Muscle of leg (tissue), 11 donors: ENCODE measurements around the gene PAN2. TPM values are rescaled to one million over a fixed set of nuclear protein-coding genes. Genes with fewer than 3 reads are reported as not detected.

Experiments
- DNase-seq: peaks from one replicate; pipeline ENCODE4 v3.0.0; 2013
- H3K27ac ChIP-seq: one replicate; pipeline ENCODE4 v1.5.1; 2013; ENCODE audit warnings: mild to moderate bottlenecking, low read length, control low read depth
- H3K27me3 ChIP-seq: one replicate; pipeline ENCODE4 v1.6.1; 2013; ENCODE audit warnings: low read length; ENCODE audit not compliant: control insufficient read depth, insufficient read depth
- H3K36me3 ChIP-seq: one replicate; pipeline ENCODE4 v1.6.1; 2013; ENCODE audit warnings: low read length; ENCODE audit not compliant: control insufficient read depth, insufficient read depth
- H3K4me1 ChIP-seq: one replicate; pipeline ENCODE4 v1.6.1; 2013; ENCODE audit warnings: low read length; ENCODE audit not compliant: control insufficient read depth, insufficient read depth
- H3K4me3 ChIP-seq: one replicate; pipeline ENCODE4 v1.5.1; 2013; ENCODE audit warnings: low read length, control low read depth
- H3K9me3 ChIP-seq: replicated peaks from 2 replicates; pipeline ENCODE4 v1.6.1; 2013; ENCODE audit warnings: low read depth, low read length; ENCODE audit not compliant: control insufficient read depth
- WGBS: methylation state at CpG from one replicate; pipeline ENCODE4 v1.1.5; 2013; ENCODE audit warnings: missing lambda C conversion rate; ENCODE audit not compliant: insufficient coverage; 5-methylcytosine and 5-hydroxymethylcytosine counted together
- polyA plus RNA-seq, 8 donors: library from polyadenylated mRNA; unstranded; fragments of 120-200 nt; gene quantifications; one replicate each; pipeline versions ENCODE4 v1.2.1 to v1.2.3, GENCODE V29; 2013; ENCODE audit warnings: inconsistent platforms in 1 of 8, low replicate concordance in 1 of 8; ENCODE audit not compliant: insufficient read length in 8 of 8, insufficient read depth in 1 of 8
- total RNA-seq: library from RNA; stranded (reverse); fragments of 120-200 nt; gene quantifications from one replicate; pipeline ENCODE4 v1.2.4, GENCODE V29; 2013

Gene PAN2
- total and polyA plus RNA-seq, 9 donors = 27.9 to 49.6 (median 41.7) TPM

DNA sequence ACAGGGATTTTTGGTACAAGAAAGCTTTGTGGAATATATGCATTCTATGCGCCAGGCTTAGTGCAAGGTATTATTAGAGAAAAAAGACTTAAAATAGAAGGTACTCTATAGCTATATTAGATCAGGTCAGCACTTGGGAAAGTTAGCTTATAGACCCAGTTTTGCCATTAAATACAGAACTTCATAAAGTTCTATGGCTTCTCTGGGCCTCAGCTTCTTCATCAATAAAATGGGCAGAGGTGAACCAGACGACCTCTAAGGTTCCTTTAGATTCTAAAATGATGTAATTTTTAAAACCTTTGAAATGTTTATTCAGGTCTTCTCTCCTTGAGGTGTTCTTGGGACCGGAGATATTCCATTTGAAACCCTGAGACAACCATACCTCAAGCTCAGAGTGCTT, 25.1 kb downstream of the PAN2 start:
- no peaks in the 10 kb centered on the region for H3K9me3 ChIP-seq
- peaks cover 55% of the 10 kb centered on the region for H3K36me3 ChIP-seq
- H3K27me3 ChIP-seq = no peaks in the 10 kb centered on the region
- no peaks in the 10 kb centered on the region for H3K4me1 ChIP-seq
- no peak overlapping the region for H3K27ac ChIP-seq
- 100% methylated on average over 1 of the region's 3 CpGs for WGBS
- DNase-seq = no peak
- no peak overlapping the region for H3K4me3 ChIP-seq

GRCh38 chr12:56307221-56307965, 26.4 kb downstream of the PAN2 start:
- no peak overlapping the region for H3K27ac ChIP-seq
- peaks cover 54% of the 10 kb centered on the region for H3K36me3 ChIP-seq
- no peak overlapping the region for H3K4me3 ChIP-seq
- no peaks in the 10 kb centered on the region for H3K4me1 ChIP-seq
- H3K27me3 ChIP-seq = no peaks in the 10 kb centered on the region
- no peaks in the 10 kb centered on the region for H3K9me3 ChIP-seq
- 88% methylated on average over 3 of the region's 7 CpGs for WGBS
- DNase-seq = no peak

DNA sequence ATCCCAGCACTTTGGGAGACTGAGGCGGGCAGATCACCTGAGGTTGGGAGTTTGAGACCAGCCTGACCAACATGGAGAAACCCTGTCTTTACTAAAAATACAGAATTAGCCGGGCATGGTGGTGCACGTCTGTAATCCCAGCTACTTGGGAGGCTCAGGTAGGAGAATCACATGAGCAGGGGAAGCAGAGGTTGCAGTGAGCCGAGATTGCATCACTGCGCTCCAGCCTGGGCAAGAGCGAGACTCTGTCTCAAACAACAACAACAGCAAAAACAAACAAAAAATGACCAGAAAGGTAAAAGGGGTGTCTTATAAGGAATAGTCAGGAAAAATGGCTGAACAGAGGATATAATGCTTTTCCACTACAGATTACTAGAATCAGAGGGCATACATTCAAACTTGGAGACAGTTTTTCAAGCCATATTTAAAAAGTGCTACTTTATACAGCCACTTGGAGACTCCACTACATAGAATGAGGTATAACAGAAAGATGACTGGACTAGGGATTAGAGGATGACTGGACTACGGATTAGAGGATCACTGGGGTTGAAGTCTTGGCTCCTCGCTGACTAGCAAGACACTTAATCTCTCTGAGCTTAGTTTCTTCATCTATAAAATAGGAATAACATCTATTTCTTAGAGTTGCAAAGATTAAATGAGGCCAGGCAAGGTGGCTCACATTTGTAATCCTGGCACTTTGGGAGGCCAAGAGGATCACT, 28.8 kb downstream of the PAN2 start:
- Histone ChIP-seq H3K27me3 (no peaks in the 10 kb centered on the region), H3K27ac (no peak overlapping the region), H3K4me3 (no peak overlapping the region), H3K36me3 (peaks cover 40% of the 10 kb centered on the region), H3K4me1 (peaks cover 12% of the 10 kb centered on the region), H3K9me3 (no peaks in the 10 kb centered on the region)
- no CpG with 5 or more reads among the region's 8 CpGs for WGBS
- DNase-seq = no peak

DNA sequence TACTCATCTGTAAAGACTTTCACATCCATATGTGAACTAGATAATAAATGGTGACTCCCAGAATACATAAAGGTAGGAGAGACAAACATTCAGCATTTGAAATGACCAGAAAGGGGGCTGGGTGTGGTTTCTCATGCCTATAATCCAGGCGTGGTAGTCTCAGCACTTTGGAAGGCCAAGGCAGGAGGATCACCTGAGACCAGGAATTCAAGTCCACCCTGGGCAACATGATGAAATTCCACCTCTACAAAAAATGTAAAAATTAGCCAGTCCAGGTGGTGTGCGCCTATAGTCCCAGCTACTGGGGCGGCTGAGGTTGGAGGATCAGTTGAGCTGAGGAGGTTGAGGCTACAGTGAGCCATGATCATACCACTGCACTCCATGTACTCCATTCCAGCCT, 29.5 kb downstream of the PAN2 start:
- Histone ChIP-seq H3K27ac (no peak overlapping the region), H3K36me3 (peaks cover 35% of the 10 kb centered on the region), H3K27me3 (no peaks in the 10 kb centered on the region), H3K4me1 (peaks cover 13% of the 10 kb centered on the region), H3K9me3 (no peaks in the 10 kb centered on the region), H3K4me3 (no peak overlapping the region)
- no CpG with 5 or more reads among the region's 3 CpGs for WGBS
- DNase-seq = no peak

GRCh38 chr12:56300644-56301464, 32.9 kb downstream of the PAN2 start:
- H3K4me1 ChIP-seq = peaks cover 23% of the 10 kb centered on the region
- 40% methylated on average over 16 of the region's 21 CpGs for WGBS

DNA sequence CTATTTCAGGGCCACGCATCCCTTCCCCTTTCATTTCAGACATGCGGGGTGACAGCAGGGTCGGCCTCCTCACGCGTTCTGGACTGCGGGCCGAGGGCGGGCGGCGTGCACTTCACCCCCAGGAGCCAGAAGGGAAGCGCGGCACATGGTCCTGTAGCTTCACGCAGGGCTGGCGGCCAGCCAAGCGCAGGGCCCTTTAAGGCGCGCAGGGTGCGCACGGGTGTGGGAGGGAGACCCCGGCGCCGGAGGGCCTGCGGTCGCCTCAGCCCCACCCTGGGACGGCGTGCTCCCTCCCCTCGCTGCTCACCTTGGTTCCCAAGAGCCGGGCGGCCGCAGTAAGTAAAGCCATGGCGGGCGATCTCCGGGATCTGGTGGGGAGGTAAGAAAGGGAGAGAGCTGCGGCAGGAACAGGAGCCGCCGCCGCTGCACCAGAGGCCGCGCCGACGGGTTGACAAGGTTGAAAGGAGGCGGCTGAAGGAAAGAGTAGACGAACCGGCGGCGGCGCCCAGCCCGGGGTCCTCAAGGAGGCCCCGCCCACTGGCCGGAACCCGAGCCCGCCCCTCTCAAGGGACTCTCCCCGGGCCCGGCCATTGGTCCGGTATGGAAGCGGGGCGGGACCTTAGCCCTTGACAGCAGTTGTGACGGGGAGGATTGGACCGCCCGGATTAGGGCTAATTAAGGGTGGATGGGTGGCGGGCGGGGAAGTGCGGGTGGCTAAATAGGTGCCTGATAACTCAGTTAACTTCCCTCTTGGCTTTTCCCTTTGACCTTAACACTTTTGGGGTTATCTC, 33.8 kb downstream of the PAN2 start, which contains the start of gene CS:
TSS of gene CS (minus strand) at position 478 of the 791 bp plus-strand sequence. CDS start at position 349, 129 bp downstream.
- peak; percentile 99 for DNase-seq
- peak within 1 kb of the TSS; percentile 98 for H3K27ac ChIP-seq
- no peaks in the 10 kb centered on the region for H3K9me3 ChIP-seq
- peaks cover 23% of the 10 kb centered on the region for H3K4me1 ChIP-seq
- no peaks in the 10 kb centered on the region for H3K27me3 ChIP-seq
- WGBS = under 1% methylated on average over 56 of the region's 63 CpGs
- H3K4me3 ChIP-seq = peak within 1 kb of the TSS; percentile 77
- H3K36me3 ChIP-seq = peaks cover 36% of the 10 kb centered on the region

More at GRCh38 chr12:56300644-56301464, 32.9 kb downstream of the PAN2 start:
- DNase-seq = peak; percentile 22
- H3K36me3 ChIP-seq = peaks cover 36% of the 10 kb centered on the region
- H3K27ac ChIP-seq = peak overlapping the region; percentile 98
- H3K27me3 ChIP-seq = no peaks in the 10 kb centered on the region
- peak overlapping the region; percentile 77 for H3K4me3 ChIP-seq
- no peaks in the 10 kb centered on the region for H3K9me3 ChIP-seq

DNA sequence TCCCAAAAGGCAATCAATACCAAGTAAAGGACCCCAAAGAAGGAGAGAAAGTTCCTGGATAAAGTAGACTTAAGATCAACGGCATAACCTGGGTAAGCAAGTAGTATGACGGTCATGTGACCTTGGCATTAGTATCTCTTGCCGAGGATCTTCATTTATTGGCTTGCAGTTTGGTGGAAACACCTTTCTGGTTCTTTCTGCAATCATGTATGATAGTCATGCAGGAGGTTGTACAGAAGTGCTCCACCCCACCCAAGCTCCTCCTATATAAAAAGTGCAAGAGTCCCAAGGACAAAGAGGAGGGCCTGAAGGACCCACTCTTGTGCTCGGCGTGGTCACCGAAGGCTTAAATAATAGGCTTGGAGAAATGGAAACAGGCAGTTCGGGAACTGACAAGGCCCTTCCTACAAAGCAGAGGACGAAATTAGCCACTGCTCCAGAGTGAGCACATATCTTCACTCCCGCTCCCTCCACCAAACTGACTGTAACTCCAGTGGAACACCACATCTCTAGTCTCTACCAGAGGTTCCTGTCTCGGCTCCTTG, 34.4 kb downstream of the PAN2 start:
- H3K9me3 ChIP-seq = no peaks in the 10 kb centered on the region
- H3K27me3 ChIP-seq = no peaks in the 10 kb centered on the region
- H3K27ac ChIP-seq = peak overlapping the region; percentile 98
- H3K36me3 ChIP-seq = peaks cover 38% of the 10 kb centered on the region
- H3K4me1 ChIP-seq = peaks cover 23% of the 10 kb centered on the region
- DNase-seq = no peak
- peak overlapping the region; percentile 77 for H3K4me3 ChIP-seq
- WGBS = 2% methylated on average over 9 of the region's 10 CpGs

DNA sequence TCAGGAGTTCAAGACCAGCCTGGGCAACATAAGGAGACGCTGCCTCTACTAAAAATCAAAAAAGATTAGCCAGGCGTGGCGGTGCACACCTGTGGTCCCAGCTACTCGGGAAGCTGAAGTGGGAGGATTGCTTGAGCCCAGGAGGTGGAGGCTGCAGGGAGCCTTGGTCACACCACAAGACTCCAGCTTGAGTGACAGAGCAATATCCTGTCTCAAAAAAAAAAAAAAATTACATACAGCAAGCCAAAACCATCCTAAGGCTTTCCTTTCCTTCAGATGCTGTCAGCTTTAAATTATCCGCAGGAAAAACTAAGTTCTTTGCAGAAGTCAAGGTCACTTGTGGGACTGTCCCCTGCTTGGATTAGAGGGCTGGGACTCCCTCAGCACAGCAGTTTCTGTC, 35.0 kb downstream of the PAN2 start:
- DNase-seq = no peak
- peak overlapping the region; percentile 98 for H3K27ac ChIP-seq

GRCh38 chr12:56297400-56297799, 36.4 kb downstream of the PAN2 start:
- H3K36me3 ChIP-seq = peaks cover 33% of the 10 kb centered on the region
- H3K4me1 ChIP-seq = peaks cover 23% of the 10 kb centered on the region
- no peak overlapping the region for H3K27ac ChIP-seq
- no peak overlapping the region for H3K4me3 ChIP-seq
- no peak for DNase-seq
- H3K27me3 ChIP-seq = no peaks in the 10 kb centered on the region
- no peaks in the 10 kb centered on the region for H3K9me3 ChIP-seq
- 90% methylated on average over 4 of the region's 8 CpGs for WGBS

More for the DNA sequence above, 35.0 kb downstream of the PAN2 start:
- no peaks in the 10 kb centered on the region for H3K27me3 ChIP-seq
- no CpG with 5 or more reads among the region's 5 CpGs for WGBS
- peaks cover 33% of the 10 kb centered on the region for H3K36me3 ChIP-seq
- no peaks in the 10 kb centered on the region for H3K9me3 ChIP-seq
- H3K4me3 ChIP-seq = peak overlapping the region; percentile 77
- H3K4me1 ChIP-seq = peaks cover 23% of the 10 kb centered on the region
